ENCODE measurements around the gene HACD2.

- TF ChIP-seq CTCF (IDR thresholded peaks at IDR 0.05; ENCODE audit: low read length): no peak
- no peak for TF ChIP-seq EZH2phosphoT487 (IDR thresholded peaks at IDR 0.05; ENCODE audit: low read length)
- no peak for TF ChIP-seq EZH2 (optimal IDR thresholded peaks at IDR 0.05; ENCODE audit: low read depth, low read length)
Observed at GRCh38 chr3:123451186-123451585, 133.7 kb downstream of the HACD2 start.
